Measurements from ENCODE around the gene RIC8A.
A peak's percentile ranks its signal among the peaks of the same experiment; 100 is the strongest.

Gene RIC8A

DNA sequence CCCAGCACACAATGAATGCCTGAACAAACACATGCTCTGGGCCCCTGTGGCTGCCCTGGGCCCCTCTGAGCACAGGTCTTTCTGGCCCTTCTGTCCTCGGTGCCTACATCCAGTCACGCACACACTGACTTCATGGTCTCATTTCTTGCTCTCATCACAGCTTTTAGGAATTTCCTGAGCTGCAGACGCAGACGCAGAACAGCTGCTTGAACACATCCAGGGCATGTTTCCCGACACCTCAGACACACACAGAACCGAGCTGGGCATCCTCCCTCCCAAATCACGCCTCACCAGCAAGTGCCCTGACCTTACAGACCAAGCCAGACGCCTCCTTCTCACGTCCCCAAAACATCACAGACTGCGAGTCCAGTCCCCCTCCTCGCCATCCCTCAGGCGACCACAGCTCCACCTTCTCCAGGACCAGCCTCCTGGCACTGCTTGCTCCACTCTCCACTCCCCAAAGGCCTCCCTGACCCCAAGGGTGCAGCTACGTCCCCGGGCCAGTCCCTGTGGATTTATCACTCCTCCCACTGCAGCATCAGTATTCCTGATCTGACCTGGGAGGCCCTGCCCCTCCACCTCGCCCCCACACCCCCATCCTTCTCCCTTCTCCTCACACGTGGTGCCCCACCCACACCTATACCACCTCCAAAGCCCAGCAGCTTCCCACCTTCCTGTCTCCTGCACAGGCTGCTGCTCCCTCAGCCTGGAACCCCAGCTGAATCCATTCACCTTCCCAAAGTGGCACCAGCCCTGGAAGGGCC is 15.7 kb downstream of the RIC8A start:
- Histone ChIP-seq H3K4me3 (ENCODE audit: low read length) (no peak overlapping the region), H3K4me1 (ENCODE audit: insufficient read depth, low read length) (no peaks in the 10 kb centered on the region), H3K27me3 (ENCODE audit: insufficient read depth, low read length) (no peaks in the 10 kb centered on the region), H3K27ac (ENCODE audit: low read depth, low read length) (no peak overlapping the region), H3K9me3 (ENCODE audit: insufficient read depth, low read depth, low read length) (no peaks in the 10 kb centered on the region), H3K9ac (ENCODE audit: low read depth, low read length) (no peak overlapping the region), H3K36me3 (ENCODE audit: insufficient read depth, low read length) (peaks cover 4% of the 10 kb centered on the region)
- WGBS: 88% methylated on average over 16 of the region's 16 CpGs

DNA sequence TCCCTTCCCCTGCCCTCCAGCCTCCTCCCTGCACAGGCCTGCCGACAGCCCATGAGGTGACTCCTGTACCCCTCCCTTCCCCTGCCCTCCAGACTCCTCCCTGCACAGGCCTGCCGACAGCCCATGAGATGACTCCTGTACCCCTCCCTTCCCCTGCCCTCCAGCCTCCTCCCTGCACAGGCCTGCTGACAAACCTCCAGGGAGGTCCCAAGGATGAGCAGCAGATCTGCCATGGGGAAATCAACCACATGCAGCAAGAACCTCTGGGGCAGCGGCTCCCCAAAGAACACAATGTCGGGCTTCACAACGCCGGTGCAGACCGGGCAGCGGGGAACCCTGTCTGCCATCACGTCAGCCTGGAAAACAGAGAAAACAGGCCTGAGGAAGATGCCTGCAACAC is 16.4 kb downstream of the RIC8A start:
- Histone ChIP-seq H3K4me1 (ENCODE audit: insufficient read depth, low read length) (no peaks in the 10 kb centered on the region), H3K27me3 (ENCODE audit: insufficient read depth, low read length) (no peaks in the 10 kb centered on the region), H3K9me3 (ENCODE audit: insufficient read depth, low read depth, low read length) (no peaks in the 10 kb centered on the region), H3K9ac (ENCODE audit: low read depth, low read length) (no peak overlapping the region), H3K36me3 (ENCODE audit: insufficient read depth, low read length) (no peaks in the 10 kb centered on the region), H3K4me3 (ENCODE audit: low read length) (no peak overlapping the region), H3K27ac (ENCODE audit: low read depth, low read length) (no peak overlapping the region)
- WGBS: 93% methylated on average over 9 of the region's 9 CpGs

DNA sequence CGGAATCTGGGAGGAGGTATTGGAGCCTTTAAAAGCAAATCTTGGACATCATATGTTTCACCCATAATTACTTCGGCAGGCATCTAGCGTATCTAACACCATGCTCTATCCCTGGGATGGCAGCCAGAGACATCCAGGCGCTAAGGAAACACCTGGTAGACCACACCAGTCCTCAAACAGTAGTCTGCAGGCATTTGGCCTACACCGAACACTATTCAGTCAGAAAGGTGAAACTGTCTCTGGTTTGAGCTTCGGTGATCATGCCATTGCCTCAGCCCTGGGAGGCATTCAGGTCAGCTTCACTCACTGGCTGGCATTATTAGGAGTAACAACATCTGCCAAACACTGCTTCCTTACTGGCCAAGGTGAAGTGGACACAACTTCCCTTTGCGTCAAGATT is 16.9 kb downstream of the RIC8A start:
- Histone ChIP-seq H3K4me1 (ENCODE audit: insufficient read depth, low read length) (no peaks in the 10 kb centered on the region), H3K9ac (ENCODE audit: low read depth, low read length) (no peak overlapping the region), H3K9me3 (ENCODE audit: insufficient read depth, low read depth, low read length) (no peaks in the 10 kb centered on the region), H3K4me3 (ENCODE audit: low read length) (no peak overlapping the region), H3K27me3 (ENCODE audit: insufficient read depth, low read length) (no peaks in the 10 kb centered on the region), H3K36me3 (ENCODE audit: insufficient read depth, low read length) (no peaks in the 10 kb centered on the region), H3K27ac (ENCODE audit: low read depth, low read length) (no peak overlapping the region)
- 95% methylated on average over 7 of the region's 7 CpGs for WGBS

DNA sequence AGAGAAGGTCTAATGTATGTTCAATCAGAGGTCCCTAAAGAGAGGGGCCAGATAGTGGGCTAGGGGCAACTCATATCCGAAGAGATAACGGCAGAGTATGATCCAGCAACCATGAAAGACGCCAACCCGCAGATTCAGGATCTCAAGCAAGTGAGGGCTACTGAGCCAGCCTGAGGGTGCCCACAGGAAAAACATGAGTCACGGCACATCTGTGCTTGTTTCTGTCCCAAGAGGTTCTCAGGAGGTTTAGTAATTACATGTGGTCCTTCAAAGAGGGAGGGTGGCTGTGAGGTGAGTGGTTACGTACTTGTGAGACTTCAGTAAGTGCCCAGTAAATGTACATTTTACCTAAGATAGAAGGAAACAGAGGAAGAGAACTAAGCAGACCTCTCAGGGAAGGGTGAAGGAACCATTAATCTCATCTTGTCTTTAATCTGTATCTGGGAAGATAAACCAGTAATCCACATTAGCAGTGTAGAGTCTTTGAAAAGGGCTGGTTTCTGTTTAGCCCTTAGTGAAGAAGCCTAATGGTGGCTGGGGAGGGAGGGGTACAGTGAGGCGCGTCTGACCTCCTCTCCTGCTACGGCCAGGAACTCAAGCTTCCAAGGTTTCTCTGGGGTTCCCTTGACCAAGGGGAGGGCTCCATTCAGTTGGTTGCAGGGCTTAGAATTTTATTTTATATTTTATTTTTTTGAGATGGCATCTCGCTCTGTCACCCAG is 18.4 kb downstream of the RIC8A start:
- H3K27ac ChIP-seq (ENCODE audit: low read depth, low read length): no peak overlapping the region

DNA sequence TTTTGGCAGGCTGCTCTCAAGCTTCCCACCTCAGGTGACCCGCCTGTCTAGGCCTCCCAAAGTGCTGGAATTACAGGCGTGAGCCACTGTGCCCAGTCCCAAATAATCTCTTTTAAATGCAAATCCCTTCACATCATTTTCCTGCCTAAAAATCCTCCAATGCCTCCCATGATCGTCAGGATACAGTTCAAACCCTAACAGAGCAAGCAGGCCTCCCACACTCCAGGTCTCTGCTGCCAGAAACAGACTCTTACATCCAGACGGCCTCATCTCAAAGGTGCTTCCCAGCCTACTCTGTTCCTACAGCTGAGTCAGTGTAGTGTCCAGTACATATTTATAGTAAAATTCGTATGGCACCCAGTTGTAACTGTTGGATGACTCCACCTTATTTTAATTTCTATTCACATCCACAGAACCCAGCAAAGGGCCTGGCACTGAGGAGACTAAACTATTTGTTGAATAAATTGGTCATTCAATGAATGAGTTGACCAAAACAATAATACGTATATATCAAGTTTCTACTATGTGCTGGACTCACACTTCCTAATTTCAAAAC is 20.4 kb downstream of the RIC8A start:
- H3K27ac ChIP-seq (ENCODE audit: low read depth, low read length): no peak overlapping the region
- no peaks in the 10 kb centered on the region for H3K27me3 ChIP-seq (ENCODE audit: insufficient read depth, low read length)

More for the DNA sequence above, 18.4 kb downstream of the RIC8A start:
- Histone ChIP-seq H3K27me3 (ENCODE audit: insufficient read depth, low read length) (no peaks in the 10 kb centered on the region), H3K4me3 (ENCODE audit: low read length) (no peak overlapping the region), H3K9ac (ENCODE audit: low read depth, low read length) (no peak overlapping the region), H3K9me3 (ENCODE audit: insufficient read depth, low read depth, low read length) (no peaks in the 10 kb centered on the region), H3K36me3 (ENCODE audit: insufficient read depth, low read length) (no peaks in the 10 kb centered on the region), H3K4me1 (ENCODE audit: insufficient read depth, low read length) (no peaks in the 10 kb centered on the region)
- 94% methylated on average over 10 of the region's 10 CpGs for WGBS

DNA sequence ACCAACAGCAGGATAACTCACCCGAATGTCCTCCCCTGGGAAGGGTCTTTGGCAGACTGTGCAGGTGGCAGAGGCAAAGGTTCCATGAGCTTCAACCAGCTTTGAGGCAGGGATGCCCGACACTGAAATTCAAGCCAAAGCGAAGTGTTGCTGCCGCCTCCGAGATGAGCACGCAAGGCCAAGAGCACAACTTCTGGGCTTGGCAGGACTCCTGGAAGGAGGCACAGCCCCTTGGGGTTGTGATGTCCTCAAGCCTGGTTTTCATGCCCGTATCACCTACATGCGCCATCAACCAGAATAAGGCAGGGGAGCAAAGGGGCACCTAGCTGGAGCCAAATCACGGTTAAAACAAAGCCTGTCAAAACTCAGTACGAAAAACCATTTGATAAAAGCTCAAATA is 22.9 kb downstream of the RIC8A start:
- Histone ChIP-seq H3K36me3 (ENCODE audit: insufficient read depth, low read length) (peaks cover 4% of the 10 kb centered on the region; the same call in 1 of the 2 replicates), H3K9ac (ENCODE audit: low read depth, low read length) (no peak overlapping the region; the same call in 1 of the 2 replicates), H3K27ac (ENCODE audit: low read depth, low read length) (no peak overlapping the region), H3K4me1 (ENCODE audit: insufficient read depth, low read length) (no peaks in the 10 kb centered on the region), H3K9me3 (ENCODE audit: insufficient read depth, low read depth, low read length) (no peaks in the 10 kb centered on the region), H3K27me3 (ENCODE audit: insufficient read depth, low read length) (no peaks in the 10 kb centered on the region), H3K4me3 (ENCODE audit: low read length) (no peak overlapping the region)
- WGBS: 95% methylated on average over 10 of the region's 10 CpGs

More for the DNA sequence above, 20.4 kb downstream of the RIC8A start:
- Histone ChIP-seq H3K4me1 (ENCODE audit: insufficient read depth, low read length) (no peaks in the 10 kb centered on the region), H3K36me3 (ENCODE audit: insufficient read depth, low read length) (peaks cover 4% of the 10 kb centered on the region; the same call in 1 of the 2 replicates), H3K9me3 (ENCODE audit: insufficient read depth, low read depth, low read length) (no peaks in the 10 kb centered on the region), H3K4me3 (ENCODE audit: low read length) (no peak overlapping the region), H3K9ac (ENCODE audit: low read depth, low read length) (no peak overlapping the region)
- WGBS: 88% methylated on average over 5 of the region's 6 CpGs

DNA sequence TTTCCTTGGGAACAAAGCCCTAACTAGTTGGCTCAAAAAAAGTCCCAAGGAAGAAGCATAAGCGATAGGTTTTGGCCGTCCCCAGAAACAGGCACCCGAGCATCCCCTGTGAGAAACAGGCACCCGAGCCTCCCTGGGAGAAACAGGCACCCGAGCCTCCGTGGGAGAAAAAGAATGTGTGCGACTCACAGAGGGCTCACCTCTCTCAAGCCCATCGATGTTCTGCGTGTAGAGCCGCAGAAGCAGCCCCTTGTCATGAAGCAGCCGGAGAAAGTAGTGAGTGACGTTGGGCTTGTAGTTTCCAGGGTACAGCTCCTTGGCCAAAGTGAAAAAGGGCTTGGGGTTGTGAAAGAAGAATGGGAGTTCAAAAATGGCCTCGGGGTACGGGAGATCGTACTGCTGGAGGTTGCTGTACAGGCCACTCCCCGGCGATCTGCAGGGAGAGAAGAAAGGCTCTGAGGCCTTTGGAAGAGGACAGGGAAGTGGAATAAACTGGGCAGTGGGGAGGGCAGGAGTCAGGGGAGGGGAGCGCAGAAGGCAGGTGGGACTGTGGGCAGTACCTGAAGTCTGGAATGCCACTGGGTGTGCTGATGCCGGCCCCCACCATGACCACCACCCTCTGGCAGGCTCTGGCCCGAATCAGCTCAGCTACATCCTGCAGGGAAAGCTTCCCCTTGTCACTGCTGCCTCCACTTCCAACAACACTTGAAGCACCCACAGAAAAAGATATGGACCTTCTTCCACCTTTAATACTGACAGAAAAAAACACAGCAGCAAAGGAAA is 25.5 kb downstream of the RIC8A start:
- no peak overlapping the region for H3K27ac ChIP-seq (ENCODE audit: low read depth, low read length)
- peaks cover 4% of the 10 kb centered on the region; the same call in 1 of the 2 replicates for H3K36me3 ChIP-seq (ENCODE audit: insufficient read depth, low read length)
- H3K4me1 ChIP-seq (ENCODE audit: insufficient read depth, low read length): 0 out of 2 replicates have a peak, but pooled peaks cover 4% of the 10 kb centered on the region
- WGBS: 92% methylated on average over 20 of the region's 20 CpGs
- no peak overlapping the region for H3K4me3 ChIP-seq (ENCODE audit: low read length)
- H3K9me3 ChIP-seq (ENCODE audit: insufficient read depth, low read depth, low read length): no peaks in the 10 kb centered on the region
- H3K27me3 ChIP-seq (ENCODE audit: insufficient read depth, low read length): no peaks in the 10 kb centered on the region
- no peak overlapping the region for H3K9ac ChIP-seq (ENCODE audit: low read depth, low read length)

DNA sequence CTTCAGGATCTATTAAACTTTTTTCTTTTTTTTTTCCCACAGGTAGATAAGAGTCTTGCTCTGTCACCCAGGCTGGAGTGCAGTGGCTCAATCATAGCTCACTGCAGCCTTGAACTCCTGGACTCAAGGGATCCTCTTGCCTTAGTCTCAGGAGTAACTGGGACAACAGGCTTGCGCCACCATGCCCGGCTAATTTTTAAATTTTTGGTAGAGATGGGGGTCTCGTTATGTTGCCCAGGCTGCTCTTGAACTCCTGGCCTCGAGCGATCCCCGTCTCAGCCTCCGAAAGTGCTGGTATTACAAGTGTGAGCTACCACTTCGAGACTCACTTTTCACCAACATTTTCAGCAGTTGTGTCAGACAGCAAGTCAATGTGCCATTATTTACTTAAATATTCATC is 27.7 kb downstream of the RIC8A start:
- 88% methylated on average over 8 of the region's 8 CpGs for WGBS
- no peak overlapping the region for H3K27ac ChIP-seq (ENCODE audit: low read depth, low read length)
- no peaks in the 10 kb centered on the region for H3K9me3 ChIP-seq (ENCODE audit: insufficient read depth, low read depth, low read length)
- H3K27me3 ChIP-seq (ENCODE audit: insufficient read depth, low read length): no peaks in the 10 kb centered on the region
- H3K4me1 ChIP-seq (ENCODE audit: insufficient read depth, low read length): 0 out of 2 replicates have a peak, but pooled peaks cover 6% of the 10 kb centered on the region
- peaks cover 18% of the 10 kb centered on the region for H3K36me3 ChIP-seq (ENCODE audit: insufficient read depth, low read length)
- H3K9ac ChIP-seq (ENCODE audit: low read depth, low read length): peak overlapping the region; percentile 92; the same call in 1 of the 2 replicates
- H3K4me3 ChIP-seq (ENCODE audit: low read length): peak overlapping the region; percentile 90

DNA sequence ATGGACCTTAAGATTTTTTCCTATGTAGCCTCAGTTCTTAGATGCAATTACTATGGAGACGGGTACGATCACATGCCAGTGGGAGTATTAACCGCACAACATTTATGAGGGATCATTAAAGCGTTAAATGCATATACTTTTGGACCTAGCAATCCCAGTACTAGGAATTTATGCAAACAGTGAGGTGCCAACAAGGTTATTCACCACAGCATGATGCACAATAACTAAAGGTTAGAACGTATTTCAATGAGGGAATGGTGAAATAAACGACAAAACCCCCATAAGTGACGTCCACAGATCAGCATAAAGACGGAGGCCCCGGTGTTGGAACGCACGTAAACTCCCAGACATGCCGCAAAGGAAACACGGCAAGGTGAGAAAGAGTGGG is 28.1 kb downstream of the RIC8A start:
- Histone ChIP-seq H3K27ac (ENCODE audit: low read depth, low read length) (peak overlapping the region; percentile 64; the same call in 1 of the 2 replicates), H3K4me3 (ENCODE audit: low read length) (peak overlapping the region; percentile 90)
- WGBS: 18% methylated on average over 13 of the region's 13 CpGs

DNA sequence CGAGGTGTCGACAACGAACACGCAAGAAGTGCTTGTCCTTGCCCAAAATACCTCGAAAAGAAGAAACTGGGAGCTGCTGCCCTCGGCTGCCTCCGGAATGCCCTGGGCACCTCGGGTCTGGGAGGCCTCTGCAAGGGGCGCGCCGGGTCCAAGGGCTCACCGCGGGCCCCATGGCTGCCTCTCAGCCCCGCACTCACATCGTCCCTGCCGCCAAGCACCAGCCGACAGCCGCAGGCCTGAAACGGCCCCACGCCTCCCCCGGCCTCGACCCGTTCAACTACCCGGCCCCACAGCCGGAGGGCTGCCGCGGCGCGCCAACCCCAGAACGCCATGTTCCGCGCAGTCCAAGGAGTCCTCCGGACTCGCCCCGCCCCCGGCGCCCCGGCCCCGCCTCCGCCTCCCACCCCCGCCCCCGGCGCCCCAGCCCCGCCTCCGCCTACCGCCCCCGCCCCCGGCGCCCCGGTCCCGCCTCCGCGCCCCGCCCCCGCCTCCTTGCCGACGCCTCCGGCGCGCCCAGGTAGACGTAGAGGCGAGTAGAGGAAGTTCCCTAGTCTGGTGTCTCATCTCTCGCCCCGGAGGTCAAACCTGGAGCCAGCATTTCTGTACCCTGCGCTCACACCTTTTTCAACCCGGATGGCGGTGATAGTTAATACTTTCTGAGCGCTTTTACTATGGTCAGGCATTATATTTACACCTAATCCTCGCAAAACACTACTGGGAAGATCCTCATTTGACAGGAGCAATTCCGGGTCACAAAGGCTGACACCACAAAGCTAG is 28.7 kb downstream of the RIC8A start, which contains the start of gene SIRT3:
Gene SIRT3 (minus strand): TSS at position 346 of the 777 bp plus-strand sequence. CDS start 14 bp downstream, at position 332.
- peak within 1 kb of the TSS; percentile 92 for H3K9ac ChIP-seq (ENCODE audit: low read depth, low read length)
- H3K9me3 ChIP-seq (ENCODE audit: insufficient read depth, low read depth, low read length): no peaks in the 10 kb centered on the region
- peaks cover 27% of the 10 kb centered on the region for H3K36me3 ChIP-seq (ENCODE audit: insufficient read depth, low read length)
- 0 out of 2 replicates have a peak, but pooled peaks cover 6% of the 10 kb centered on the region for H3K4me1 ChIP-seq (ENCODE audit: insufficient read depth, low read length)
- H3K27me3 ChIP-seq (ENCODE audit: insufficient read depth, low read length): no peaks in the 10 kb centered on the region
- under 1% methylated on average over 66 of the region's 70 CpGs for WGBS
- peak within 1 kb of the TSS; percentile 80 for H3K27ac ChIP-seq (ENCODE audit: low read depth, low read length)
- H3K4me3 ChIP-seq (ENCODE audit: low read length): peak within 1 kb of the TSS; percentile 90

More for the DNA sequence above, 28.1 kb downstream of the RIC8A start:
- Histone ChIP-seq H3K9me3 (ENCODE audit: insufficient read depth, low read depth, low read length) (no peaks in the 10 kb centered on the region), H3K4me1 (ENCODE audit: insufficient read depth, low read length) (0 out of 2 replicates have a peak, but pooled peaks cover 6% of the 10 kb centered on the region), H3K9ac (ENCODE audit: low read depth, low read length) (peak overlapping the region; percentile 92), H3K36me3 (ENCODE audit: insufficient read depth, low read length) (peaks cover 22% of the 10 kb centered on the region), H3K27me3 (ENCODE audit: insufficient read depth, low read length) (no peaks in the 10 kb centered on the region)

All from HUES64 (cell line).